ENCODE data around the gene LRMDA. TPM values are rescaled to one million over a fixed set of nuclear protein-coding genes. Genes with fewer than 3 reads are reported as not detected.

The LRMDA gene
- total and polyA plus RNA-seq, 2 of the 8 experiments (the other 6 are each of a cell fraction or from before 2014, with no cell fraction given), result 0.86 to 2.8 TPM

DNA sequence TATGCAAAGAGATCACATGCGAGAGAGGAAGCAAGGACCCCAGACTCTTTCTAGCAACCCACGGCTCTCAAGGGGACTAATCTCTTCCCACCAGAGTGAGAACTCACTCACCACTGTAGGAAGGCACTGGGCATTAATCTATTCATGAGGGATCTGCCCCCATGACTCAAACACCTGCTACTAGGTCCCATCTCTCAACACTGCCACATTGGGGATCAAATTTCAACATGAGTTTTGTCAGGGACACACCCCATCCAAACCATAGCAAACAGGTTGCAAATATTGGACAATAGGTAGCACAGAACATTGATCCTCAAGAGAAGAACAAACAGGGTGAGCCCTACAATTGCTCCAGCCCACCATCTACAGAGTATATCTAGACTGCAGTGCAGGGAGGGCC, 740.6 kb downstream of the LRMDA start (continued):
- TF ChIP-seq CEBPB (IDR thresholded peaks at IDR 0.05; ENCODE audit: low read depth, low read length), result no peak
